ENCODE results near the gene RNF207.
A peak's percentile ranks its signal among the peaks of the same experiment; 100 is the strongest.

Gene RNF207

DNA sequence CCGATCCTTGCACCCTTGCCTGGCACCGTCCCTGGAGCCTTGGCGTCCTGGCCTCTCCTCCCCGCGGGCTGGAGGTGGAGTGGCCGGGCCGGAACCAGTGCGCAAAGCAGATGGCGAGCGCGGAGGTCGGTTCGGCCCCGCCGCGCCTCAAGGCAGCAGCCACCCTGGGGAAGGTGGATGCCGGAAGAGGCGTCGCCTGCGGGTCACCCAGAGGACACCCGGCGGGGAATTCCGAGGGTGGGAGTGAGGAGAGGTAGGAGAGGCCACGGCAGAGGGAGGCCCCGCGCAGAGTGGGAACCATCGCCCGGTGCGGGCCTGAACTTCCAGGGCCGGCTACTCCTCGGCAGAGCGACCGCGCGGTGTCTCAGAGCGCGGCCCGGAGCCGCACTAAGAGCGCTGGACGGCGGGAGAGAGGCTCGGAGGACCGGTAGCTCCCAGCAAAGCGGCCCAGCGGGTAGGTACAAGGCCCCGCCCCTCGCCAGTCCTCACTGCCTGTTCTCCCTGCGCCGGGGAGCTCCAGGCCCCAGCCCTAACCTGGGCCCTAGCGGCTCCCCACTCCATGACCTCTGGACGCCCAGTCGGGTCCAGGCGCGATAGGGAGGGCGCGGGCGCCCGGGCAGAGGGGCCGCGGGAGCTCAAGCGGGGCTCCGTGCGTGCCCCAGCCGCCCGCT, at the start of gene RNF207:
Gene RNF207, plus strand, starts transcription at position 271 of the 671 bp plus-strand sequence. CDS start 417 bp downstream, outside the sequence.
- Histone ChIP-seq H3K4me3 (ENCODE audit: low read depth in 1 of 2, low read length in 2 of 2) (peak within 1 kb of the TSS; percentile 66 to 80), H3K9ac (ENCODE audit: low read depth in 1 of 2, low read length in 2 of 2) (peak within 1 kb of the TSS in 1 of 2 donors; percentile 74), H3K9me3 (ENCODE audit: control insufficient read depth in 1 of 2, low read length in 2 of 2) (no peaks in the 10 kb centered on the region), H3K27ac (ENCODE audit: low read depth, low read length) (peak within 1 kb of the TSS; percentile 20), H3K36me3 (ENCODE audit: control insufficient read depth in 1 of 2, insufficient read depth in 2 of 2, low read length in 2 of 2) (no peaks in the 10 kb centered on the region), H3K4me1 (ENCODE audit: control insufficient read depth in 1 of 2, insufficient read depth in 2 of 2, low read length in 2 of 2) (peaks cover 0 to 16% of the 10 kb centered on the region in 2 donors), H3K27me3 (ENCODE audit: control insufficient read depth in 1 of 2, insufficient read depth in 2 of 2, low read length in 2 of 2) (peaks cover 0 to 8% of the 10 kb centered on the region in 2 donors)

DNA sequence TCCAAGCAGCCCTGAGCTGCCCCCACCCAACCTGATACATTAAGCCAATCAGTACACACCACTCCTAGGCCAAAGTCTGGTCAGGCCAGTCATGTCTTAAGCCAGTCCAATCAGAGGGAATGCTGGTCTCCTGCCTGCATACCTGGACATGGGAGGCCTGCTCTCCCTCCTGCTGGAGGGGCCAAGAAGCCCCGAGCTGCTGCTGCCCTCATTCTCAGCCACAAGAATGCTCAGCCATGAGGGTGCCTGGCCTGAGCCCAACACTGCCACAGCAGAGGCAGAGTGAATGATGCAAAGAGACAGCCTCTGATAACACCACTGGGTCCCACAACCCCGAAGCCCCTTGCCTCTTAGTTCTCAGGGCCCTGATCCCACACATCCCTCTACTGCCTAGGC, 48.8 kb upstream of the RNF207 start:
- Histone ChIP-seq H3K27me3 (ENCODE audit: control insufficient read depth in 1 of 2, insufficient read depth in 2 of 2, low read length in 2 of 2) (peaks cover 4 to 5% of the 10 kb centered on the region in 2 donors), H3K4me1 (ENCODE audit: control insufficient read depth in 1 of 2, insufficient read depth in 2 of 2, low read length in 2 of 2) (no peaks in the 10 kb centered on the region), H3K9ac (ENCODE audit: low read depth in 1 of 2, low read length in 2 of 2) (no peak overlapping the region), H3K9me3 (ENCODE audit: control insufficient read depth in 1 of 2, low read length in 2 of 2) (no peaks in the 10 kb centered on the region), H3K27ac (ENCODE audit: low read depth, low read length) (no peak overlapping the region), H3K36me3 (ENCODE audit: control insufficient read depth in 1 of 2, insufficient read depth in 2 of 2, low read length in 2 of 2) (no peaks in the 10 kb centered on the region), H3K4me3 (ENCODE audit: low read depth in 1 of 2, low read length in 2 of 2) (no peak overlapping the region)

DNA sequence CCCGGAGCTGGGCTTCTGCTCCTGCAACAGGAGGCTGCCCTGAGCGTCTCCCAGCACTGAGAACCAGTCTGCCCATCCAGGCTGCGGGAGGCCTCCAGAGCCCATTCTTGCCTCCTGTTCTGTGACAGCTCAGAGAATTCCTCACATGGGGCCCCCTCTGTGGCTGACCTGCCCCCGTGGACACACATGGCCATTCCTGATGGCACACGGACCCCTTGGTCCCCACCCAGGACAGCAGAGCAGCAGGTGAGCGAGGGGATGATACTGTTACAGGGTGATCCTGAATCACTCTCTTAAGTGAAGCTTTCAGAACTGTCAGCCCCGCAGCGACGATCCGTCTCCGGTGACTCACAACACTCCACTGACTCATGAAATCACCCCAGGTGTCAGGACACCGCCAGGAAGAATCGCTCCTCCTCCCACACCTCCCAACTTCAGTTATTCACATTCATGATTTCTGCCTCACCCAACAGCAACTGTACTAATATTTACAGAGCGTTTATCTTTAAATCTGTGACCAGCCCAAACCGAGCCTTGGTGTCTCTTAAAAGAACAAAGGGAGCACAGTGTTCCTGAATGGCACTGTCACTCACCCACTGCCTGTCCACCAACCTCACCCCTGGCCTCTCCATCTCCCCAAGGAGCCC, 48.3 kb upstream of the RNF207 start:
- Histone ChIP-seq H3K4me3 (ENCODE audit: low read depth in 1 of 2, low read length in 2 of 2) (no peak overlapping the region), H3K9ac (ENCODE audit: low read depth in 1 of 2, low read length in 2 of 2) (no peak overlapping the region), H3K27me3 (ENCODE audit: control insufficient read depth in 1 of 2, insufficient read depth in 2 of 2, low read length in 2 of 2) (peaks cover 4 to 8% of the 10 kb centered on the region in 2 donors), H3K4me1 (ENCODE audit: control insufficient read depth in 1 of 2, insufficient read depth in 2 of 2, low read length in 2 of 2) (no peaks in the 10 kb centered on the region), H3K27ac (ENCODE audit: low read depth, low read length) (no peak overlapping the region), H3K9me3 (ENCODE audit: control insufficient read depth in 1 of 2, low read length in 2 of 2) (no peaks in the 10 kb centered on the region), H3K36me3 (ENCODE audit: control insufficient read depth in 1 of 2, insufficient read depth in 2 of 2, low read length in 2 of 2) (no peaks in the 10 kb centered on the region)

GRCh38 chr1:6158181-6158580, 47.7 kb upstream of the RNF207 start:
- peaks cover 4 to 13% of the 10 kb centered on the region in 2 donors for H3K27me3 ChIP-seq (ENCODE audit: control insufficient read depth in 1 of 2, insufficient read depth in 2 of 2, low read length in 2 of 2)
- H3K4me3 ChIP-seq (ENCODE audit: low read depth in 1 of 2, low read length in 2 of 2), result no peak overlapping the region
- H3K9ac ChIP-seq (ENCODE audit: low read depth in 1 of 2, low read length in 2 of 2), result no peak overlapping the region
- no peak overlapping the region for H3K27ac ChIP-seq (ENCODE audit: low read depth, low read length)
- H3K36me3 ChIP-seq (ENCODE audit: control insufficient read depth in 1 of 2, insufficient read depth in 2 of 2, low read length in 2 of 2), result no peaks in the 10 kb centered on the region
- H3K4me1 ChIP-seq (ENCODE audit: control insufficient read depth in 1 of 2, insufficient read depth in 2 of 2, low read length in 2 of 2), result no peaks in the 10 kb centered on the region
- H3K9me3 ChIP-seq (ENCODE audit: control insufficient read depth in 1 of 2, low read length in 2 of 2), result no peaks in the 10 kb centered on the region

DNA sequence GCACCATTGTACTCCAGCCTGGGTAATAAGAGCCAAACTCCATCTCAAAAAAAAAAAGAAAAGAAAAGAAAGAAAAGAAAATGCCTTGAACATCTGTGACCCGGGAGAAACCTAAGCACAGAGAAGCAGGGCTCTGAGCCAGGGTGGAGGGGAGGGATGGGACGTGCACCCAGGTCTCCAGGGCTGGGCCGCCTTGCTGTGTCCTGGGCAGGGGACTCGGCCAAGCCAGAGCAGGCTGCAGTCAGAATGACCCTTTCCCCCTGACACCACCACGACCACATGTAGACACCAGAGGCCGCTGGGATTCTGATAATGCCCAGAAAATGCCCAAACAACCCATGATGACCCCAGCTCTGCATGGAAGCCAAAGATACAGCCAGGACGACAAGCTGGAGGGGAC, 43.6 kb upstream of the RNF207 start:
- peaks cover 1 to 17% of the 10 kb centered on the region in 2 donors for H3K27me3 ChIP-seq (ENCODE audit: control insufficient read depth in 1 of 2, insufficient read depth in 2 of 2, low read length in 2 of 2)
- H3K27ac ChIP-seq (ENCODE audit: low read depth, low read length), result no peak overlapping the region
- no peaks in the 10 kb centered on the region for H3K4me1 ChIP-seq (ENCODE audit: control insufficient read depth in 1 of 2, insufficient read depth in 2 of 2, low read length in 2 of 2)
- H3K9me3 ChIP-seq (ENCODE audit: control insufficient read depth in 1 of 2, low read length in 2 of 2), result no peaks in the 10 kb centered on the region
- no peak overlapping the region for H3K4me3 ChIP-seq (ENCODE audit: low read depth in 1 of 2, low read length in 2 of 2)
- H3K36me3 ChIP-seq (ENCODE audit: control insufficient read depth in 1 of 2, insufficient read depth in 2 of 2, low read length in 2 of 2), result no peaks in the 10 kb centered on the region
- no peak overlapping the region for H3K9ac ChIP-seq (ENCODE audit: low read depth in 1 of 2, low read length in 2 of 2)

- H3K4me3 ChIP-seq (ENCODE audit: low read depth in 1 of 2, low read length in 2 of 2), result no peak overlapping the region
- H3K27ac ChIP-seq (ENCODE audit: low read depth, low read length), result no peak overlapping the region
- H3K9ac ChIP-seq (ENCODE audit: low read depth in 1 of 2, low read length in 2 of 2), result no peak overlapping the region
- H3K27me3 ChIP-seq (ENCODE audit: control insufficient read depth in 1 of 2, insufficient read depth in 2 of 2, low read length in 2 of 2), result peaks cover 0 to 17% of the 10 kb centered on the region in 2 donors
- H3K36me3 ChIP-seq (ENCODE audit: control insufficient read depth in 1 of 2, insufficient read depth in 2 of 2, low read length in 2 of 2), result no peaks in the 10 kb centered on the region
- no peaks in the 10 kb centered on the region for H3K4me1 ChIP-seq (ENCODE audit: control insufficient read depth in 1 of 2, insufficient read depth in 2 of 2, low read length in 2 of 2)
- H3K9me3 ChIP-seq (ENCODE audit: control insufficient read depth in 1 of 2, low read length in 2 of 2), result no peaks in the 10 kb centered on the region
Measured at GRCh38 chr1:6162773-6163172, 43.1 kb upstream of the RNF207 start.

GRCh38 chr1:6163191-6163972, 42.5 kb upstream of the RNF207 start:
- Histone ChIP-seq H3K4me1 (ENCODE audit: control insufficient read depth in 1 of 2, insufficient read depth in 2 of 2, low read length in 2 of 2) (no peaks in the 10 kb centered on the region), H3K27ac (ENCODE audit: low read depth, low read length) (no peak overlapping the region), H3K4me3 (ENCODE audit: low read depth in 1 of 2, low read length in 2 of 2) (no peak overlapping the region), H3K27me3 (ENCODE audit: control insufficient read depth in 1 of 2, insufficient read depth in 2 of 2, low read length in 2 of 2) (peaks cover 0 to 17% of the 10 kb centered on the region in 2 donors), H3K36me3 (ENCODE audit: control insufficient read depth in 1 of 2, insufficient read depth in 2 of 2, low read length in 2 of 2) (no peaks in the 10 kb centered on the region), H3K9ac (ENCODE audit: low read depth in 1 of 2, low read length in 2 of 2) (no peak overlapping the region), H3K9me3 (ENCODE audit: control insufficient read depth in 1 of 2, low read length in 2 of 2) (no peaks in the 10 kb centered on the region)

- H3K36me3 ChIP-seq (ENCODE audit: control insufficient read depth in 1 of 2, insufficient read depth in 2 of 2, low read length in 2 of 2), result no peaks in the 10 kb centered on the region
- H3K27ac ChIP-seq (ENCODE audit: low read depth, low read length), result no peak overlapping the region
- H3K4me3 ChIP-seq (ENCODE audit: low read depth in 1 of 2, low read length in 2 of 2), result no peak overlapping the region
- H3K4me1 ChIP-seq (ENCODE audit: control insufficient read depth in 1 of 2, insufficient read depth in 2 of 2, low read length in 2 of 2), result no peaks in the 10 kb centered on the region
- no peaks in the 10 kb centered on the region for H3K9me3 ChIP-seq (ENCODE audit: control insufficient read depth in 1 of 2, low read length in 2 of 2)
- H3K9ac ChIP-seq (ENCODE audit: low read depth in 1 of 2, low read length in 2 of 2), result no peak overlapping the region
- H3K27me3 ChIP-seq (ENCODE audit: control insufficient read depth in 1 of 2, insufficient read depth in 2 of 2, low read length in 2 of 2), result peaks cover 0 to 17% of the 10 kb centered on the region in 2 donors
Measured at GRCh38 chr1:6163973-6164617, 41.8 kb upstream of the RNF207 start.

- Histone ChIP-seq H3K9ac (ENCODE audit: low read depth in 1 of 2, low read length in 2 of 2) (no peak overlapping the region), H3K4me1 (ENCODE audit: control insufficient read depth in 1 of 2, insufficient read depth in 2 of 2, low read length in 2 of 2) (no peaks in the 10 kb centered on the region), H3K27me3 (ENCODE audit: control insufficient read depth in 1 of 2, insufficient read depth in 2 of 2, low read length in 2 of 2) (peaks cover 0 to 17% of the 10 kb centered on the region in 2 donors), H3K36me3 (ENCODE audit: control insufficient read depth in 1 of 2, insufficient read depth in 2 of 2, low read length in 2 of 2) (no peaks in the 10 kb centered on the region), H3K4me3 (ENCODE audit: low read depth in 1 of 2, low read length in 2 of 2) (no peak overlapping the region), H3K27ac (ENCODE audit: low read depth, low read length) (no peak overlapping the region), H3K9me3 (ENCODE audit: control insufficient read depth in 1 of 2, low read length in 2 of 2) (no peaks in the 10 kb centered on the region)
Measured at GRCh38 chr1:6165027-6165426, 40.9 kb upstream of the RNF207 start.

Data from duodenal mucosa (tissue), 2 donors.